Measurements from ENCODE around the gene CACNA2D4.

The CACNA2D4 gene

DNA sequence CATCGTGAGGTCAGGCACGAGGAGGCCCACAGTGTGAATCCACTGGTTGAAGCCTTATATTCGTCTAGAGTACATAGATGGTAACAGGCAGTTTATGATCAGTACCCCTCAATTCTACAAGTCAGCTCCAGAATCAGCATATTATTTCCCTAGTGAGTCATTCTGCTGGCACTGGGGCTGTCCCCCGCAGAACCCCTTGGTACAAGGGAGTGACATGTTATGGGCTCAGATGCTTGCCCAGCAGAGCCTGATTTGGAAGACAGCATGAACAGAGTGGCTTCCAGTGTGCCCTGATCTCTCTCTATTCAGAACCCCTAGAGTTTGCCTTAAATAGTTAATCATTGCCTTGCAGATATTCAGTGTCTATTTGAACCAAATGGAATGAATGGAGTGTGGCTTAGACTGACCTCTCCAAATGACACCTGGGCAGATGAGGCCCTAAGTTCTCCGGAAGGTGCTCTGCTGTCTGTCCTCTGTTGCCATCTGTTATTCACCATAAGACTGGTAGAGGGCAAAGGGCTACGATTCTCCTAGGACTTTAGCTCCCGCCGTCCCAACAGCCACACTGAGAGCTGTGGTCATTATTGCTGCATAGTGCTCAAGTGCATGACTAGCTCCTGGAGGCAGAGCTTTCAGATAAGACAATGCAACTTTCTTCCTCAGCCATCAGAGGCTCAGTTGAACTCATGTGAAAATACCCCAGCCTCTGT, 41.1 kb downstream of the CACNA2D4 start:
- TF ChIP-seq, protein P1, sequence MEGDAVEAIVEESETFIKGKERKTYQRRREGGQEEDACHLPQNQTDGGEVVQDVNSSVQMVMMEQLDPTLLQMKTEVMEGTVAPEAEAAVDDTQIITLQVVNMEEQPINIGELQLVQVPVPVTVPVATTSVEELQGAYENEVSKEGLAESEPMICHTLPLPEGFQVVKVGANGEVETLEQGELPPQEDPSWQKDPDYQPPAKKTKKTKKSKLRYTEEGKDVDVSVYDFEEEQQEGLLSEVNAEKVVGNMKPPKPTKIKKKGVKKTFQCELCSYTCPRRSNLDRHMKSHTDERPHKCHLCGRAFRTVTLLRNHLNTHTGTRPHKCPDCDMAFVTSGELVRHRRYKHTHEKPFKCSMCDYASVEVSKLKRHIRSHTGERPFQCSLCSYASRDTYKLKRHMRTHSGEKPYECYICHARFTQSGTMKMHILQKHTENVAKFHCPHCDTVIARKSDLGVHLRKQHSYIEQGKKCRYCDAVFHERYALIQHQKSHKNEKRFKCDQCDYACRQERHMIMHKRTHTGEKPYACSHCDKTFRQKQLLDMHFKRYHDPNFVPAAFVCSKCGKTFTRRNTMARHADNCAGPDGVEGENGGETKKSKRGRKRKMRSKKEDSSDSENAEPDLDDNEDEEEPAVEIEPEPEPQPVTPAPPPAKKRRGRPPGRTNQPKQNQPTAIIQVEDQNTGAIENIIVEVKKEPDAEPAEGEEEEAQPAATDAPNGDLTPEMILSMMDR (conservative IDR thresholded peaks at IDR 0.05; ENCODE audit: control insufficient read depth, insufficient read depth, low read depth, low read length) = no peak
- DNase-seq (ENCODE audit: low read depth) = no peak
- H3K4me3 ChIP-seq (ENCODE audit: control insufficient read depth, low read depth, low read length) = no peak overlapping the region

GRCh38 chr12:1876086-1876485, 42.4 kb downstream of the CACNA2D4 start:
- TF ChIP-seq, protein P1 (conservative IDR thresholded peaks at IDR 0.05; ENCODE audit: control insufficient read depth, insufficient read depth, low read depth, low read length) = no peak
- no peak overlapping the region for H3K4me3 ChIP-seq (ENCODE audit: control insufficient read depth, low read depth, low read length)
- no peak for DNase-seq (ENCODE audit: low read depth)

- DNase-seq (ENCODE audit: low read depth) = no peak
- no peak overlapping the region for H3K4me3 ChIP-seq (ENCODE audit: control insufficient read depth, low read depth, low read length)
- TF ChIP-seq, protein P1 (conservative IDR thresholded peaks at IDR 0.05; ENCODE audit: control insufficient read depth, insufficient read depth, low read depth, low read length) = no peak
These were observed 42.8 kb downstream of the CACNA2D4 start for GRCh38 chr12:1875608-1876007.

- DNase-seq (ENCODE audit: low read depth) = no peak
- no peak overlapping the region for H3K4me3 ChIP-seq (ENCODE audit: control insufficient read depth, low read depth, low read length)
- TF ChIP-seq, protein P1 (conservative IDR thresholded peaks at IDR 0.05; ENCODE audit: control insufficient read depth, insufficient read depth, low read depth, low read length) = no peak
These were observed 44.6 kb downstream of the CACNA2D4 start for GRCh38 chr12:1873531-1874510.

DNA sequence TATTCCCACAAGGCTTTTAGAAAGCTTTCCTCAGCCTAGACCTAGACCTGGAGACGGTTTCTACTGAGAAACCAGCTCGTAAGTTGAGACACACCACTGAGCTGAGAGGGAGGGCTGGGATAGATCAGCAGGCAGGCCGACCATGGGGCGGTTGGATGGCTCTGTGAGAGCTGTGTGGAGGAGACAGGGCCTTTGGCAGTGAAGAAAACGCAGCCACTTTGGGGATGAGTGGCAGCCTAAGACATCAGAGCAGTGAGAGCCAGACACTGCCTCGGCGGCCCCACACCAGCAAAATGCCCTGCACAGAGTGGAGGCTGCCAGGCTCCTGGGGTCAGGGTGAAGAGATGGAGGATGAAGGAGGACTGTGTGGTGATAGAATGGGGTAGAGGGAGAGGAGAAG, 46.0 kb downstream of the CACNA2D4 start:
- TF ChIP-seq, protein P1 (conservative IDR thresholded peaks at IDR 0.05; ENCODE audit: control insufficient read depth, insufficient read depth, low read depth, low read length) = no peak
- no peak overlapping the region for H3K4me3 ChIP-seq (ENCODE audit: control insufficient read depth, low read depth, low read length)
- no peak for DNase-seq (ENCODE audit: low read depth)

- H3K4me3 ChIP-seq (ENCODE audit: control insufficient read depth, low read depth, low read length) = no peak overlapping the region
- no peak for DNase-seq (ENCODE audit: low read depth)
- TF ChIP-seq, protein P1 (conservative IDR thresholded peaks at IDR 0.05; ENCODE audit: control insufficient read depth, insufficient read depth, low read depth, low read length) = no peak
These were observed 46.5 kb downstream of the CACNA2D4 start for GRCh38 chr12:1872001-1872400.
